Lower leg skin (tissue), 3 donors: ENCODE data around the gene SGO1.

Experiments
- CTCF ChIP-seq, 3 donors: fragments of 450-650 bp; IDR thresholded peaks; one replicate each; pipeline ENCODE4 v1.5.1; 2016; ENCODE audit warnings: antibody characterized with exemption in 3 of 3, mild to moderate bottlenecking in 3 of 3, moderate library complexity in 2 of 3
- POLR2A ChIP-seq, 2 donors: fragments of 450-650 bp; IDR thresholded peaks; one replicate each; pipeline ENCODE4 v1.6.1; 2016 to 2017; ENCODE audit warnings: antibody characterized with exemption in 2 of 2, mild to moderate bottlenecking in 1 of 2, moderate library complexity in 1 of 2

- TF ChIP-seq CTCF (IDR thresholded peaks at IDR 0.05) (no peak), POLR2A (IDR thresholded peaks at IDR 0.05) (no peak)
Observed at GRCh38 chr3:20222274-20222673, 36.3 kb upstream of the SGO1 start.
